Osteocyte (in vitro differentiated cells): ENCODE results near the gene MLANA. TPM values are rescaled to one million over a fixed set of nuclear protein-coding genes. Genes with fewer than 3 reads are reported as not detected.

Source experiments
- DNase-seq: peaks from one replicate; pipeline ENCODE4 v3.0.0; 2021; ENCODE audit warnings: mixed read lengths; ENCODE audit not compliant: unreplicated experiment; ENCODE audit errors: extremely low spot score
- H3K27ac Mint-ChIP-seq: one replicate; pipeline ENCODE4 v1.8.0; 2021; ENCODE audit warnings: mild to moderate bottlenecking, mixed read lengths; ENCODE audit not compliant: unreplicated experiment
- H3K27me3 Mint-ChIP-seq: one replicate; pipeline ENCODE4 v1.8.0; 2021; ENCODE audit warnings: mixed read lengths; ENCODE audit not compliant: unreplicated experiment
- H3K36me3 Mint-ChIP-seq: one replicate; pipeline ENCODE4 v1.8.0; 2021; ENCODE audit warnings: mixed read lengths; ENCODE audit not compliant: unreplicated experiment
- H3K4me1 Mint-ChIP-seq: one replicate; pipeline ENCODE4 v1.8.0; 2021; ENCODE audit warnings: mixed read lengths; ENCODE audit not compliant: unreplicated experiment
- H3K4me3 Mint-ChIP-seq: one replicate; pipeline ENCODE4 v1.8.0; 2021; ENCODE audit warnings: mild to moderate bottlenecking, moderate library complexity, mixed read lengths; ENCODE audit not compliant: unreplicated experiment
- H3K9me3 Mint-ChIP-seq: one replicate; pipeline ENCODE4 v1.8.0; 2021; ENCODE audit warnings: mixed read lengths; ENCODE audit not compliant: unreplicated experiment
- total RNA-seq: library from RNA; stranded (reverse); gene quantifications from 2 replicates; pipeline ENCODE4 v1.2.1, GENCODE V29; 2021
- TF ChIP-seq, protein P1 (sequence below): fragments of 200-600 bp; sonication (generic); IDR thresholded peaks from 2 replicates; pipeline ENCODE4 v1.5.0; 2021; ENCODE audit warnings: antibody characterized with exemption, mild to moderate bottlenecking, moderate library complexity

Gene MLANA
- total RNA-seq, 1 donor from 2014 or later: not detected

DNA sequence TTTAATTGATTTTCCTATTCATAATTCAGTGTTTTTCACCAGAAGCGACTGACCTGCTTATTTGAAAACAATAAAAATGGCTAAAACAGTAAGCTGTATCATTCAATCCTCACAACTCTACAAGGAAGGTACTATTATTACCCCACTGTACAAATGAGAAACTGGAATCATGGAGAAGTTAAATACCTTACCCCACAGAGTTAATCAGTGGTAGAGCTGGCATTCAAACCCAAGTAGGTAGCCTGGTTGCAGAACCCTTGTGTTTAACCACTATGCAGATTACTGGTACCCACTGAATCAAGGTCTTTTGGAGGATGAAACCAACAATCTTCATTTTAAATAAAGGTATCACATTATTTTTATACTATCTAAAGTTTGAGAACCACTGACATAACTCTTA lies 59.6 kb downstream of the MLANA start:
- DNase-seq: no peak
- Mint-ChIP-seq H3K27ac (no peak overlapping the region), H3K9me3 (no peaks in the 10 kb centered on the region), H3K36me3 (no peaks in the 10 kb centered on the region), H3K27me3 (no peaks in the 10 kb centered on the region), H3K4me1 (peaks cover 10% of the 10 kb centered on the region), H3K4me3 (no peak overlapping the region)
- TF ChIP-seq, protein P1, sequence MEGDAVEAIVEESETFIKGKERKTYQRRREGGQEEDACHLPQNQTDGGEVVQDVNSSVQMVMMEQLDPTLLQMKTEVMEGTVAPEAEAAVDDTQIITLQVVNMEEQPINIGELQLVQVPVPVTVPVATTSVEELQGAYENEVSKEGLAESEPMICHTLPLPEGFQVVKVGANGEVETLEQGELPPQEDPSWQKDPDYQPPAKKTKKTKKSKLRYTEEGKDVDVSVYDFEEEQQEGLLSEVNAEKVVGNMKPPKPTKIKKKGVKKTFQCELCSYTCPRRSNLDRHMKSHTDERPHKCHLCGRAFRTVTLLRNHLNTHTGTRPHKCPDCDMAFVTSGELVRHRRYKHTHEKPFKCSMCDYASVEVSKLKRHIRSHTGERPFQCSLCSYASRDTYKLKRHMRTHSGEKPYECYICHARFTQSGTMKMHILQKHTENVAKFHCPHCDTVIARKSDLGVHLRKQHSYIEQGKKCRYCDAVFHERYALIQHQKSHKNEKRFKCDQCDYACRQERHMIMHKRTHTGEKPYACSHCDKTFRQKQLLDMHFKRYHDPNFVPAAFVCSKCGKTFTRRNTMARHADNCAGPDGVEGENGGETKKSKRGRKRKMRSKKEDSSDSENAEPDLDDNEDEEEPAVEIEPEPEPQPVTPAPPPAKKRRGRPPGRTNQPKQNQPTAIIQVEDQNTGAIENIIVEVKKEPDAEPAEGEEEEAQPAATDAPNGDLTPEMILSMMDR: no peak

DNA sequence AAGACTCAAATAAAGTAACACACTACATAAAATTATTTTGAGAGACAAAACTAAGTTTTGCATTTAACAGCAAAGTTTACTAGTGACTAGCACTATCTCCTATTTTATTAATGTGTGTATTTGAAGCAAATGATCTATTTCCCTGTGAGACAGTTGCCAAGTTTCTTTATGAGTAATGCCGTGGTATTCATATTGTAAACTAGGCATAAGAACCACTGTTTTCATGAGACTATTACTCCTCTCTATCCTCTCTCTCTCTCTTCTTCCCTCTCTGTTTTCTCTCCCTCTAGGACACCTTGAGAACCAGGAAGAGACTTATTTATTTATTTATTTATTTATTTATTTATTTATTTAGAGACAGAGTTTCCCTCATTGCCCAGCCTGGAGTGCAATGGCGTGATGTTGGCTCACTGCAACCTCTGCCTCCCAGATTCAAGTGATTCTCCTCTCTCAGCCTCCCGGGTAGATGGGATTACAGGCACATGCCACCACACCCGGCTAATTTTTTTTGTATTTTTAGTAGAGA lies 61.1 kb downstream of the MLANA start:
- DNase-seq: no peak
- H3K4me3 Mint-ChIP-seq: no peak overlapping the region
- TF ChIP-seq, protein P1: no peak
- no peaks in the 10 kb centered on the region for H3K9me3 Mint-ChIP-seq
- no peaks in the 10 kb centered on the region for H3K27me3 Mint-ChIP-seq
- H3K27ac Mint-ChIP-seq: no peak overlapping the region
- H3K36me3 Mint-ChIP-seq: peaks cover 2% of the 10 kb centered on the region
- H3K4me1 Mint-ChIP-seq: peaks cover 10% of the 10 kb centered on the region

DNA sequence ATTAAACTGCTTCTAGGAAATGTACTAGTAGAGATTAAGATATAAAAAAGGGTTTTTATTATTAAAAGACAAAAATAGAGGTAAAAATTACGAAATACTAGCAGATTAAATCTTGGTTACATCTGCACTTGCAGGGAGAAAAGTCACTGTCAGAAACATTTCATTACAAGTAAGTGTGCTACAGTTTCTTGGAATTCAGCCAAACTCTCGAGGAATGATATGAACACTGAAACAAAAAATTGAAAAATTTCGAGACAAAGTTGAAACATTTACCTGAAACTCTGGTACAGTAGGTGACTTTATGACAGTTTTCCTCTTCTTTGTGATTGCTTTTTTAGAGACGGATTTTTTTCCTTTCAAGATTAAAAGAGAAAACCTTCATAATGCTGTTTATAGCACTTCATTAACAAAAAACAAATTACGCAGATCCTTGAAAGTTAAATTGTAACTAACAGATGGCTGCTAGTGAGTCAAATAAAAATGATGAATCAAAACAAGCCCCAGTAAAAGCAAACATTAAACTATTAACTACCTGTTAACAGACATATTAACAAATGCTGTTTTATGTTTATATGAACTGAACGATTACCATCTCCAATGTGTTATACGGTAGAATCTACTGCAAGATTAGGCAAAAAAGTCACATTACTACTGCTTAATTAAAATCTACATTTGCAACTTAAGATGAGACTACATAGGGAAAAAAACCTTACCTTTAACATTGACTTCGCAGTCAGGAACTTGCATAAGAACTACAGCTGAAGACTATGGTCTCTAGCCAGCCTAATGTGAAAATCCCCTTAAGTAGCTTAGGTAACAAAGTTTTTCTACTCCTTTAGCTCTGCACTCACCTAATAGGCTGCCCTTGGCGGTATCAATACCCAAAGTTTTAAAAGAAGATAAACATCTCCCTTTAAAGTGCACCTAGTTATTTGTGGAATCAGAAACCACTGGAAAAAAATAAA lies 63.3 kb downstream of the MLANA start:
- Mint-ChIP-seq H3K4me3 (no peak overlapping the region), H3K4me1 (peaks cover 4% of the 10 kb centered on the region), H3K9me3 (no peaks in the 10 kb centered on the region), H3K27me3 (no peaks in the 10 kb centered on the region), H3K36me3 (peaks cover 4% of the 10 kb centered on the region), H3K27ac (no peak overlapping the region)
- no peak for DNase-seq
- TF ChIP-seq, protein P1: no peak

DNA sequence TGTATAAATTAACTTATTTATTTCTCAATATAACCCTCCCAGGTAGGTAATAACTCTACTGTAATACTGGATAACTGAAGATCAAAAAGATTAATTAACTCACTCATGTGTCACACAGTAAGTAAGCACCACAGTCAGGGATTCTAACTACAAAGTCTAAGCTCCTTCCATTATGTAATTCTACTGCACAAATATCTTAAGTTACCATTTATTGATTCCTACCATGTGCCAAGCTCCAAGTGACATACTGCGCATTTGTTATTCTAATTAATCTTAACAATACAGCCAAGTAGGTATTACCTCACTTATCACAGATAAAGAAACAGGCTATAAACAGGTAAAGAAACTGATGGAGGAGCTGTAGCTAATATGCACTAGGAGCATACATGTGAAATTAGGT lies 66.5 kb downstream of the MLANA start:
- no peak for DNase-seq
- no peaks in the 10 kb centered on the region for H3K4me1 Mint-ChIP-seq
- H3K27ac Mint-ChIP-seq: no peak overlapping the region
- H3K36me3 Mint-ChIP-seq: peaks cover 4% of the 10 kb centered on the region
- no peaks in the 10 kb centered on the region for H3K27me3 Mint-ChIP-seq
- no peaks in the 10 kb centered on the region for H3K9me3 Mint-ChIP-seq
- TF ChIP-seq, protein P1: no peak
- no peak overlapping the region for H3K4me3 Mint-ChIP-seq

DNA sequence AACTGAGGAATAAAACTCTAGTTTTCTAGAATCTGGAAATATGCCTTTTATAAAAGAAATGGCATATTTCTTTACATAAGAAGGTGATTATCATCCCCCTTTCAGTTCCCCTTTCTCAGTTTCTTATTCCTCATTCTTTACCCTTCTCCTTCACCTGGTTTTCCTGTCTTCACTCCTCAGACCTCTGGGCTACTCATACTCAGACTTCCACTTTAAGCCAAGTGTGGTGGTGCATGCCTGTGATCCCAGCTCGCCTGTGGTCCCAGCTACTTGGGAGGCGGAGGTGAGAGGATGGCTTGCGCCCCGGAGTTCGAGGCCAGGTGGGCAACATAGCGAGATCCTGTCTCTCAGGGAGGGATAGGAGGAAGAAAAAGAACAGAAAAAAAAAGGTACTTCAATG lies 67.6 kb downstream of the MLANA start:
- no peaks in the 10 kb centered on the region for H3K9me3 Mint-ChIP-seq
- no peak overlapping the region for H3K4me3 Mint-ChIP-seq
- TF ChIP-seq, protein P1: no peak
- H3K4me1 Mint-ChIP-seq: no peaks in the 10 kb centered on the region
- no peak overlapping the region for H3K27ac Mint-ChIP-seq
- peaks cover 4% of the 10 kb centered on the region for H3K36me3 Mint-ChIP-seq
- DNase-seq: no peak
- no peaks in the 10 kb centered on the region for H3K27me3 Mint-ChIP-seq
